H54 (cell line): ENCODE measurements around the gene PMM1.
A peak's percentile ranks its signal among the peaks of the same experiment; 100 is the strongest.
"Not testable (repeated sequence)": the region's sequence is repeated elsewhere in the genome, so short reads cannot be mapped to it uniquely, and the experiment has no call there.

Source experiments
- DNase-seq: peaks from one replicate; pipeline ENCODE4 v3.0.0; 2011; ENCODE audit warnings: low spot score, mixed read lengths; ENCODE audit not compliant: insufficient read length
- FAIRE-seq: peaks from 3 replicates; lab custom pipeline; 2011; peaks lifted over from hg19 to GRCh38; lab: Jason Lieb, UNC
- POLR2A ChIP-seq: IDR thresholded peaks from 2 replicates; pipeline ENCODE4 v1.6.1; 2011; ENCODE audit warnings: low read depth, mild to moderate bottlenecking, low read length

PMM1 gene

GRCh38 chr22:41589391-41590241, at the start of gene PMM1:
TSS of gene PMM1 (minus strand) at chr22:41589840. CDS start at chr22:41589805, 35 bp downstream.
- TF ChIP-seq POLR2A = peak; percentile 91
- no peak for FAIRE-seq

GRCh38 chr22:41638748-41639147, 49.1 kb upstream of the PMM1 start:
- DNase-seq = no peak
- no peak for TF ChIP-seq POLR2A
- FAIRE-seq = no peak

More at GRCh38 chr22:41589391-41590241, at the start of gene PMM1:
- peak; percentile 94 for DNase-seq

- TF ChIP-seq POLR2A = no peak
- no peak for FAIRE-seq
- DNase-seq = no peak
These were observed 48.5 kb upstream of the PMM1 start for GRCh38 chr22:41638124-41638523.

DNA sequence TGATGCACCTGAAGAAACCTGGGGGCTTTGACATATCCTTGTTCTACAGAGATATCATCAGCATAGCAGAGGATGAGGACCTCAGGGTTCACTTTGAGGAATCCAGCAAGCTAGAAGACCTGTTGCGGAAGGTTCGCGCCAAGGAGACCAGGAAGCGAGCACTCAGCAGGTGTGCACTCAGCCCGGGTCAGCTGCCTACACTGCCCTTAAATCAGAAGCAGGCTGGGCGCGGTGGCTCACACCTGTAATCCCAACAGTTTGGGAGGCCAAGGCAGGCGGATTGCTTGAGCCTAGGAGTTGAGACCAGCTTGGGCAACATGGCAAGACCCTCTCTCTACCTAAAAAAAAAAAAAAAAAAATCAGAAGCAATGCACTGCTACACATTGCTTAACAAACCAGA, 48.0 kb upstream of the PMM1 start:
- not testable (repeated sequence) for DNase-seq, FAIRE-seq

DNA sequence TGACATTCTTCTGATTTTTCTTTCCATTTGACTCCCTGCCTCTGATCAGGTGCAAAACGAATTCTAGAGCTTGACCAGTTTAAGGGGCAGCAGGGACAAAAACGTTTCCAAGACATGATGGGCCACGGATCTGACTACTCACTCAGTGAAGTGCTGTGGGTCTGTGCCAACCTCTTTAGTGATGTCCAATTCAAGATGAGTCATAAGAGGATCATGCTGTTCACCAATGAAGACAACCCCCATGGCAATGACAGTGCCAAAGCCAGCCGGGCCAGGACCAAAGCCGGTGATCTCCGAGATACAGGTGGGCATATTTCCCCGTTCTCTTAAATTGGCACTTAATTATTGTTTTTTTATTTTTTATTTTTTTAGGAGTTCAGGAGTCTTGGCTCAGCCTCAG, 46.8 kb upstream of the PMM1 start:
- DNase-seq = no peak

DNA sequence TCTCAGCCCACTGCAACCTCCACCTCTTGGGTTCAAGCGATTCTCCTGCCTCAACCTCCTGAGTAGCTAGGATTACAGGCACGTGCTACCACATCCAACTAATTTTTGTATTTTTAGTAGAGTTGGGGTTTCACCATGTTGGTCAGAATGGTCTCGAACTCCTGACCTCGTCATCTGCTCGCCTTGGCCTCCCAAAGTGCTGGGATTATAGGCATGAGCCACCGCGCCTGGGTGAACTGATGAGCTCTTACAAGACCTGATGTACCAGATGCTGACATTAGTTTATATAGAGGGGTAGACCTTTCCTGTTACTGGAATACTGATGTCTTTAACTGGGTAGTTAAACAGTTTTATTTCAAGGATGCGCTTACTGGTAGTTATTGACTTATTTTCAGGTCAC, 45.0 kb upstream of the PMM1 start:
- DNase-seq, FAIRE-seq: not testable (repeated sequence)

More for the DNA sequence above, 46.8 kb upstream of the PMM1 start:
- no peak for TF ChIP-seq POLR2A
- peak; percentile 91 for FAIRE-seq

DNA sequence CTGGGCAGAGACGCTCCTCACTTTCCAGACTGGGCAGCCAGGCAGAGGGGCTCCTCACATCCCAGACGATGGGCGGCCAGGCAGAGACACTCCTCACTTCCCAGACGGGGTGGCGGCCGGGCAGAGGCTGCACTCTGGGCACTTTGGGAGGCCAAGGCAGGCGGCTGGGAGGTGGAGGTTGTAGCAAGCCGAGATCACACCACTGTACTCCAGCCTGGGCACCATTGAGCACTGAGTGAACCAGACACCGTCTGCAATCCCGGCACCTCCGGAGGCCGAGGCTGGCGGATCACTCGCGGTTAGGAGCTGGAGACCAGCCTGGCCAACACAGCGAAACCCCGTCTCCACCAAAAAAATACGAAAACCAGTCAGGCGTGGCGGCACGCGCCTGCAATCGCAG, 42.0 kb upstream of the PMM1 start:
- not testable (repeated sequence) for DNase-seq, FAIRE-seq

DNA sequence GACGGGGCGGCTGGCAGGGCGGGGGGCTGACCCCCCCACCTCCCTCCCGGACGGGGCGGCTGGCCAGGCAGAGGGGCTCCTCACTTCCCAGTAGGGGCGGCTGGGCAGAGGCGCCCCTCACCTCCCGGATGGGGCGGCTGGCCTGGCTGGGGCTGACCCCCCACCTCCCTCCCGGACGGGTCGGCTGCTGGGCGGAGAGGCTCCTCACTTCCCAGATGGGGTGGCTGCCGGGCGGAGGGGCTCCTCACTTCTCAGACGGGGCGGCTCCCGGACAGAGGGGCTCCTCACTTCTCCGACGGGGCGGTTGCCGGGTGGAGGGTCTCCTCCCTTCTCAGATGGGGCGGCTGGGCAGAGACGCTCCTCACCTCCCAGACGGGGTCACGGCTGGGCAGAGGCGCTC, 41.5 kb upstream of the PMM1 start:
- not testable (repeated sequence) for FAIRE-seq, DNase-seq

DNA sequence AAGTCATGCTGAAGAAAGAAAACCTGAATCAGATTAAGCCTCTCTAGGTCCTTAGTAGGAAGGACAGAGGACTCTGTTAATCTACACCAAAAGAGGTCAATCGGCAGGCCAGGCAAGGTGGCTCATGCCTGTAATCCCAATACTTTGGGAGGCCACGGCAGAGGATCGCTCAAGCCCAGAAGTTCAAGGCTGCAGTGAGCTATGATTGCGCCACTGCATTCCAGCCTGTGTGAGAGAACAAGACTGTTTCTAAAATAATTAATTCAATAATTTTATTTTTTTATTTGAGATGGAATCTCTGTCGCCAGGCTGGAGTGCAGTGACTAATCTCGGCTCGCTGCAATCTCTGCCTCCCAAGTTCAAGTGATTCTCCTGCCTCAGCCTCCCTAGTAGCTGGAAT, 35.9 kb upstream of the PMM1 start:
- TF ChIP-seq POLR2A = no peak
- DNase-seq (no peak), FAIRE-seq (no peak)

DNA sequence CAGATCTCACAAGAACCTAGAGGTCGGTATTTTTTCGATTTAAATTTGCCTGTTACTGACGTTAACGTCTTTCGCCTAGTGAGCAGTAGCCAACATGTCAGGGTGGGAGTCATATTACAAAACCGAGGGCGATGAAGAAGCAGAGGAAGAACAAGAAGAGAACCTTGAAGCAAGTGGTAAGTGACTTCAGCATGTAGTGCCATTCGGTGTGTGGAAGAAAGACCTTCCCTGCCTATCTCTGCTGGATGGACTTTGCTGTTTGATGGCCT, 32.2 kb upstream of the PMM1 start:
- DNase-seq (no peak), FAIRE-seq (no peak)
- TF ChIP-seq POLR2A = no peak

DNA sequence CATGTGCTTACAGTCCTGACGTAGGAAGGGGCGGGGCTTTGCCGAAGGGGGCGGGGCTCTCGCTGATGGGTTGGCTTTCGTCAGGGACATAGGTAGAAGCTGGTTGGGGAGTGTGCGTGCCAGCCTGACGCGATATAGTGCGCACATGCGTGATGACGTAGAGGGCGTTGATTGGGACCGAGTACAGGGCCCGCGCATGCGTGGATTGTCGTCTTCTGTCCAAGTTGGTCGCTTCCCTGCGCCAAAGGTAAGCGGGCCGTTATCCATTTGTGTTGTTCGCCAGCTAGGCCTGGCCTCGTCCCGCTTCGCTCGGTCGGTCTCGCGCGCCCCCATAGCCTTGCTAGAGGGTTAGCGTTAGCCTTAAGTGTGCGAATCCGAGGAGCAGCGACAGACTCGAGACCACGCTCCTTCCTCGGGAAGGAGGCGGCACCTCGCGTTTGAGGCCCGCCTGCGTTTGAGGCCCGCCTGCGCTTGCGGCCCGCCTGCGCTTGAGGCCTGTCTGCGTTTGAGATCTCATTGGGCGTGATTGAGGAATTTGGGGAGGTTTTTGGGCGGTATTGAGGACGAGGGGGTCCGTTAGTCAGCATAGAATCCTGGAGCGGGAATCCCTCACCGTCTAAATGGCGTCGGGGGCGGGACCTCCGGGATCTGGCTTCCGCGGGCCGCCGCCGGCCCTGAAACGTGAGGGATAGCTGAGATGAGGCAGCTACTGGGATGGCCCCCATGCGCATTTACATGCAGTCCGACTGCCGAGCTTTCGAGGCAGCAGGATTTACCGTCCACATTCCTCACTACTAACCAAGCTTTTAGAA, 31.7 kb upstream of the PMM1 start, which contains the start of gene XRCC6:
Gene XRCC6, plus strand, starts transcription at position 197 of the 812 bp plus-strand sequence. CDS start 710 bp downstream, outside the sequence.
- peak; percentile 89 for FAIRE-seq
- peak; percentile 68 for TF ChIP-seq POLR2A
- DNase-seq = peak; percentile 93

- no peak for FAIRE-seq
- peak; percentile 54 for TF ChIP-seq POLR2A
- DNase-seq = no peak
These were observed 31.0 kb upstream of the PMM1 start, which contains the start of gene DESI1 for GRCh38 chr22:41620589-41621098. TSS of gene DESI1 (minus strand) at chr22:41621043. CDS start at chr22:41620839, 204 bp downstream.

DNA sequence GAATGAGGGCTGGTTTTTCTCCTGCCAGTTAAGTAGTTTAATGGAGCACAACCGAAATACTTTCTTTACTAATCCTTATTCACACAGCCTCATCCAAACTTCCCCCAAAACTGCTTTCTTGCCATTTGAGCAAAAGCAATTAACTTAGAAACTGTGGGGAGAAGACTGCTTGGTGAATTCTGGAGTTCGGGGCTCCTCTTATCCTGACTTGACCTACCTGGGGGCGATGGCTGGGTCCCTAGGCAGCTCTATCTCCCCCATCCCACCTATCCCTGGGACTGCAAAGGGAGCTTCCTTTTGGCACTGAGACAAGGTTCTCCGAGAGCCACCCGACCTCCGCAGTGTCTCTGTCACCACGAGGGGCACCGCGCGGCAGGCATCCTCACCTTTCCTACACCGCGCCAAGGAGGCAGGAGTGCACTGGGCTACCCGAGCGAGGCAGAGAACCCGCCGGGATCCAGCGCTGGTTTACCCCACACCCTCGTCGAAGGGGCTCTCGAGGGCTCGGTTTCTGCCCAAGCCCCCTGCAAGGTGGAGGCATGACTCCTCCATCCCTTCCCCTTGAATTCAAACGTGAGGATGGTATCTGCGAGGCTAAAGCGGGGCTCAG, 30.4 kb upstream of the PMM1 start:
- no peak for DNase-seq
- no peak for FAIRE-seq
- TF ChIP-seq POLR2A = no peak

GRCh38 chr22:41613456-41613855, 23.8 kb upstream of the PMM1 start:
- no peak for TF ChIP-seq POLR2A
- DNase-seq (no peak), FAIRE-seq (no peak)
